Stimulated activated CD8-positive, alpha-beta memory T cell treated with anti-CD3 and anti-CD28 coated beads, Interleukin-15, amount 100 ng/mL, for 4 hours (primary cell): ENCODE results near the gene DNAJC5.

Source experiments
- DNase-seq, 2 donors: peaks; one replicate each; pipeline ENCODE4 v3.0.0-alpha.2; 2020; ENCODE audit warnings: low read depth in 2 of 2

Gene DNAJC5

DNA sequence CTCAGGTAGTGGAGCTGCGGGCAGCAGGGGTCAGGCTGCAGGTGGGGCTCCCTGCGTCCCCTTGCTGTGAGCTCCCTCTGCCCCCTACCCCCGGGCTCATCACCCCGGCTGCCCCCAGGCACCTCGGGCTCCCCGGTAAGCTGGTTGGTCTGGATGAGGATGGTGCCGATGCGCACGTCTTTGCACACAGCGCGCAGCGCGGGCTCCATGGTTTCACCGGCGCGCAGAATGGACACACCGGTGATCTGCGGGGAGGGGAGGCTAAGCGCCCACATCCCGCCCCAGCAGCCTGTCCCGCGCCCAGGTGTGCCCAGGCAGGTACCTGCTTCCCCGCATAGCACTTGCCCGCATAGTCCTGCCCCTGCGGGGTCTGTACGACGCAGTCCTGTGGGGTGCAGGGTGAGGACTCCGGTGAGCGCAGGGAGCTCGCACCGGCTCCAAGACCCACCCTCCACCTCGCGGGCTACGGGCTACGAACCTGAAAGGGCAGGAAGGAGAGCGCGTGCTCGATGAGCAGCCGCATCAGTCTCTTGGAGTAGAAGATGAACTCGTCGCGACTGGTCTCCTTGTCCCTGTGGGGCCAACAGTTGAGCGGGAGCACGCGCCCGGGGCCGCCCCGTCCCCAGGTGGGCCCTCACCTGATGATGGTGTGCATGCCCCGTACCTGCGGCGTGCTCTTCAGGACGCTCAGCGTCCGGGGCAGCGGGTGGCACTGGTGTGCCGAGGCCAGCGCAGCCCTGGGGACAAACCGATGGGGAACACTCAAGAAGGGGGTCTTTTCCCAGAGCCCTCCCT lies 45.7 kb downstream of the DNAJC5 start:
- no peak for DNase-seq

- DNase-seq, result peak in 1 of 2 donors; percentile 23
These were observed 46.6 kb downstream of the DNAJC5 start for GRCh38 chr20:63941282-63942081.

GRCh38 chr20:63942250-63942951 lies 47.5 kb downstream of the DNAJC5 start:
- DNase-seq, result no peak

DNA sequence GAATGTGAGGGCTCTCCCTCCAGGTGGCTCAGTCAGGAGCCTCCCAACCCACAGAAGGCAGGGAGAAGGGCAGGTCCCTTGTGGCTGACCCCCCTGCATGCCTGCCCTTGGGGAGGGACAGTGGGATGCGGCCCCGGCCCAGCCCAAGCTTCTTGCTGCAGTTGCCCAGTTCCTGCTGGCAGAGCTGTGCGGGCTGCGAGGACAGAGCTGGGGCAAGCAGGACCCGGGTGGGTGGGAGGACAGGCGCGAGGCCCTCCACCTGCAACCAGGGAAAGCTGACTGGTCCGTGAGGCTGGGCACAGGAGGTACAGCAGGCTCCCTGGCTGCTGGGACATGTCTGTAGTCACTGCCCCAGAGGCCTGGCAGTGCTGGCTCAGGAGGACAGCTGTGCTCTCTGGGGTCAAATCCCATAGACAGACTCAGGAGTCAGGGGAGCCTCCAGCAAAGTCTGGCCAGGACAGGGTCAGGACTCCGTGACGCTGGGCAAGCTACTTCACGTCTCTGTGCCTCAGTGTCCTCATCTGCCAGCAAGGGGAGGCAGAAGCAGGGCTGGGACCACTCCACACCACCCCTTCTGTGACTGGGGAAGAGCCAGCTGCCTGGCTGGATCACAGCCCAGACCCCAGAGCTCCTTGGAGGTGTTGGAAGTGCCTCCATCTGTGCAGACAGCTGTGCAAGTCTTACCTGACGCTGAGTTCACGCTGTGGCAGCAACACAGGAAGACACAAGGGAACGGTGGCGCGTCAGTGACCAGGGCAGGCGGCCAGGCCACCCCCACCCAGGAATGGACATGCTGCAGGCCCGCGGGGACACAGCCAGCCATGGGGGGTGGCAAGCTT lies 48.3 kb downstream of the DNAJC5 start:
- no peak for DNase-seq

GRCh38 chr20:63943808-63944077 lies 48.8 kb downstream of the DNAJC5 start:
- no peak for DNase-seq

- DNase-seq, result no peak
These were observed 49.4 kb downstream of the DNAJC5 start for GRCh38 chr20:63944078-63944941.

DNA sequence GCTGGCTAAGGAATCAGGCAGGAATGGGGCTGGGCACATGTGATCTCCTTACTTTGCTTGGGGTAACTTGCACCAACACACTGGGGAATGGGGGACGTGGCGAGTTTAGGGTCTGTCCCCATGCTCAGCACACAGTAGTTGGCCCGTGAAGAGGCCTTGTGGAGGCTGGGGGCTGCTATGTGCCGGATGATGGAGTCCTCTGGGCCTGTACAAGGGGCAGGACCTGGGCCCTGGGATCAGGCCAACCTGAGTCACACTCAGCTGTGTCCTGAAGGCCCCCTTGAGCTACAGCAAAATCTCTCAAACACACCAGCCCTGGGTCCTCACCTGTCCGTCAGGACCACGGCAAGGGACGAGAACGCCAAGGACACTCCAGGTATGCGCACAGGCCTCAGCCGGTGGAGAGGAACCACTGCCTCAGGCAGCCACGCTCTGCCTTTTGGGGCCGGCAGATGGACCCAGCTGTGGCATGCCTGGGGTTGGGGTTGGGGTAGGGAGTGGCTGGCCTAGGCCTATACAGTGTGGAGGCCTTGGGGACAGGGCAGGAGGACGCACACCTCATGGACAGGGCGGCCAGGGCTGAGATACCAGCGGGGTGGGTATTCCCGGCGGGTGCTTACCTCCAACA lies 50.2 kb downstream of the DNAJC5 start:
- no peak for DNase-seq

DNA sequence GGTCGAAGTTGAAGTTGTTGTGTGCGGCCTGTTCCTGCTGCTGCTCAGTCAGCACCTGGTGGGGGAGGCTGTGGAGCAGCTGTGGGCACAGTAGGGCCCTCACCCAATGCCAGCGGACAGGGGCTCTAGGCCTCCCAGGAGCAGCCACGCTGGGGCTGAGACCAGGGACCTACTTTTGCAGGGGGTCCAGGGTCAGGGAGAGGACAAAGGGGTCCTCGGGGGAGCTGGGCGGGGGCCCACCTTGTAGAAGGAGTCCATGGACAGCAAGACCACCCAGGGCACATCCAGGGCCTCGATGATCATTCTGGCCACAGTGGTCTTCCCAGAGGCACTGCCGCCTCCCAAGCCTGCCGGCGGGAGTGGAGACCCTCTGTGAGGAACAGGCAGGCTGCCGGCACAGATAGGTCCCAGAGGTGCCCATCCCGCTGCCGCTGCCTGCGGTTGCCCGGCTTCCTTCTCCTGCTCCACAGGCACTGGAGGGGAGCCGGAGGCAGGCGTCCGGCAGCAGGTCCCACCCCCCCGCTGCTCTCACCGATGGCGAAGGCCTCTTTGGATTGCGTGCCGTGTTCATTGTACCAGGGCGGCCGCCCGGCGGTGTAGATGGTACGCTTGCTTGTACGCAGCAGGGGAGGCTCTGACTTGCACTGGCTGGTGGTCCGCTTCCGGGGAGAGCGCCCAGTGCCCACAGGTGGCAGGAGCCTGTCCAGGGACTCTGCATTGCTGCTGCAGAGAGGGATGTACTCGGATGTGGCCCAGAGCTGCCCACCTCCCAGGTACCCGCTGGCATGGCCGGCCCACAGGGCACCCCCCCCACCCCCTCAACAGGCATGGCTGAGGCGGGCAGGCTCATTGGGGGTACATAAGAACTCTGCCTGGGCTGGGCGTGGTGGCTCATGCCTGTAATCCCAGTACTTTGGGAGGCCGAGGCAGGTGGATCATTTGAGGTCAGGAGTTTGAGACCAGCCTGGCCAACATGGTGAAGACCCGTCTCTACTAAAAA lies 51.3 kb downstream of the DNAJC5 start:
- DNase-seq, result no peak

GRCh38 chr20:63946986-63947637 lies 52.2 kb downstream of the DNAJC5 start:
- DNase-seq, result no peak

DNA sequence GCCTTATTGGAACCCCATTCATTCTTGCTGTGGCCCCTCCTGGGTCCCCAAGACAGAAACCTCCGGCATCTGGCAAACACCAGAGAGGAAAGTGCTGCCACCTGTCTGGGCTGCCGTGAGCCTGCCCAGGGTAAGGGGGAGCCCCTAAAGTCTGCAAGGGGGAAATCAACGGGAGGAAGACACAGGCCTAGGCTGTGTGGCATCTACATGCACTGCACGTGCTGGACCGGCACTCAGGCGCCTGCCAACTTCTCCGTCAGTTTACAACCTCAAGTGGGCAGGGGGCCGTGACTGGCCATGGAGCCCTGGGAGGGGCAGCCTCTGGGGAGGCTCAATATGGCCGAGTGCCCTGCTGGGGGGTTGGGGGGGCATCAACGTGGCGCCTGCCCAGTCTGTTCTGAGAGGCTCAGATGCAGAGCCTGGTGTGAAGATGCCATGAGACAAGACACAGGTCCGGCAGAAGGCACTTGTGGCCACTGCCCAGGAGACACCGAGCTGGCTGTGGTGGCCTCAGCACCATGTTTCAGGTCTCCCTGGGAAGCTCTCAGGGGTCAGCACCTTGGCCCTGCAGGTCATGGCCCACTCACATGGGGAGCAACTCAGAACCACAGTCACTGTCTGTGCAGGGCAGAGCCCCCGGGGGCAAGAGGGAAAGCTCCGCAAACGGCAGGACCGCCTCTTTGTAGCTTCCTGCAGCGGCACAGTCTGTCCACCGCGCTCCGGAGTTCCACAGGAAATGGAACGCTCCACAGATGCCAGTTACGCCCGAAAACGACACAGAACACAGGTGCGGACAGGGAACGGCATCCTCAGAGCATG lies 52.9 kb downstream of the DNAJC5 start:
- DNase-seq, result no peak

- DNase-seq, result no peak
These were observed 55.9 kb downstream of the DNAJC5 start for GRCh38 chr20:63950701-63951397.

GRCh38 chr20:63951398-63952209 lies 56.7 kb downstream of the DNAJC5 start:
- DNase-seq, result no peak

DNA sequence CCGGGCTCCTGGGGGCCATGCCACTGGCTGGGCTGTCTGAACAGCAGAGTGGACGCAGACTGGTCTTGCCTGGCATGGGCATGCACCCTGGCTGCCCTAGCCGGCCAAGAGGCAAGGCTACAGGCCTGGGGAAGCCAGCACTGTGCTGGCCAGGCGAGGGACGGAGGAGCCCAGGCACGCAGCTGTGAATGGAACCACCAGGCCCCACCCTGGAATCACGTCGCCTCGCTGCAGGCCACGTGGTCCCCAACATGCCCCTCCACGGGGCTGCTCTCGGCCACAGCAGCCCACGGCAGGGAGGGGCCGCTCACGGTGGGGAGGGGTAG lies 57.2 kb downstream of the DNAJC5 start:
- no peak for DNase-seq

GRCh38 chr20:63952769-63953168 lies 57.8 kb downstream of the DNAJC5 start:
- DNase-seq, result no peak

GRCh38 chr20:63953764-63954429 lies 59.0 kb downstream of the DNAJC5 start:
- DNase-seq, result no peak
